K562 (cell line): ENCODE data around the gene CFAP410. TPM values are rescaled to one million over a fixed set of nuclear protein-coding genes. Genes with fewer than 3 reads are reported as not detected.

ENCODE experiments used
- ATAC-seq: fragments of 200-7000 bp; cut with Tn5 transposase; 3 replicates; pipeline ENCODE4 v1.9.1; 2020; ENCODE audit warnings: moderate library complexity
- BruUV-seq: library from RNA; stranded (reverse); fragments of 400-500 nt; replicated peaks from 2 replicates; lab custom pipeline; 2021; lab: Mats Ljungman, UMichigan
- CTCF ChIA-PET: fragments of 300-600 bp; formaldehyde crosslinking; extraction: SDS; loops from one replicate; lab custom pipeline; 2021; ENCODE audit warnings: low intra/inter-chr PET ratio; lab: Yijun Ruan, JAX
- POLR2A ChIA-PET: fragments of 300-600, 350-650 bp; sonication (Branson Sonifier 250); formaldehyde crosslinking; extraction: SDS; loops from one replicate; lab custom pipeline; 2021; ENCODE audit warnings: antibody characterized with exemption, inconsistent platforms; lab: Yijun Ruan, JAX
- DNase-seq, 4 experiments: peaks; one replicate each; pipeline versions ENCODE4 v3.0.0 to v3.0.0-alpha.2; 2011 to 2018; ENCODE audit warnings: low spot score in 3 of 4, mixed read lengths in 3 of 4; ENCODE audit errors: extremely low read depth in 1 of 4
- FAIRE-seq: peaks from 2 replicates; lab custom pipeline; 2011; peaks lifted over from hg19 to GRCh38; lab: Jason Lieb, UNC
- H2AFZ ChIP-seq: 2 replicates; pipeline ENCODE4 v1.6.0; 2011; ENCODE audit warnings: low read depth, low read length, control low read depth, inconsistent platforms
- H3K27ac ChIP-seq: fragments of 200-600 bp; 3 replicates; pipeline ENCODE4 v1.8.0; 2011; ENCODE audit warnings: low read depth, mild to moderate bottlenecking, control low read depth, inconsistent platforms, low read length, moderate library complexity, mixed read lengths; ENCODE audit errors: extremely low read depth
- H3K27me3 ChIP-seq, 2 experiments: fragments of 300-600 bp in 1 of 2; 2 replicates in 1 of 2; 3 replicates in 1 of 2; pipeline versions ENCODE4 v1.6.0 to v1.8.0; 2011; ENCODE audit warnings: inconsistent platforms in 2 of 2, low read length in 2 of 2, mild to moderate bottlenecking in 1 of 2, mixed read lengths in 1 of 2, moderate library complexity in 1 of 2; ENCODE audit not compliant: control insufficient read depth in 2 of 2, insufficient read depth in 2 of 2
- H3K36me3 ChIP-seq: fragments of 300-600 bp; 3 replicates; pipeline ENCODE4 v1.8.0; 2011; ENCODE audit warnings: mild to moderate bottlenecking, low read length, inconsistent platforms; ENCODE audit not compliant: control insufficient read depth, insufficient read depth
- H3K4me1 ChIP-seq, 2 experiments: fragments of 200-600 bp in 1 of 2; replicated peaks in 1 of 2; 2 replicates in 1 of 2; 3 replicates in 1 of 2; pipeline versions ENCODE4 v1.5.1 to v1.8.0; 2011; ENCODE audit warnings: inconsistent platforms in 2 of 2, low read length in 2 of 2, mild to moderate bottlenecking in 1 of 2, mixed read lengths in 1 of 2, moderate library complexity in 1 of 2; ENCODE audit not compliant: control insufficient read depth in 2 of 2, insufficient read depth in 2 of 2
- H3K4me2 ChIP-seq: 2 replicates; pipeline ENCODE4 v1.6.1; 2011; ENCODE audit warnings: low read length, control low read depth, inconsistent platforms, mixed read lengths; ENCODE audit not compliant: insufficient read depth
- H3K4me3 ChIP-seq: fragments of 200-600 bp; sonication (generic), shearing (Covaris generic); 2 replicates; pipeline ENCODE4 v1.5.1; 2016; ENCODE audit warnings: control low read depth, inconsistent platforms
- H3K79me2 ChIP-seq: fragments of 200-600 bp; 3 replicates; pipeline ENCODE4 v1.8.0; 2011; ENCODE audit warnings: low read length, inconsistent platforms; ENCODE audit not compliant: control insufficient read depth, insufficient read depth
- H3K9ac ChIP-seq, 2 experiments: 2 replicates each; pipeline versions ENCODE4 v1.6.0 to v1.6.1; 2011; ENCODE audit warnings: low read depth in 2 of 2, low read length in 2 of 2, control low read depth in 1 of 2, inconsistent platforms in 1 of 2, mild to moderate bottlenecking in 1 of 2, mixed read lengths in 1 of 2; ENCODE audit not compliant: insufficient read depth in 1 of 2
- H3K9me1 ChIP-seq: one replicate; pipeline ENCODE4 v1.6.0; 2011; ENCODE audit warnings: inconsistent platforms, mild to moderate bottlenecking, low read length, moderate library complexity; ENCODE audit not compliant: control insufficient read depth, insufficient read depth
- H3K9me3 ChIP-seq: replicated peaks from 2 replicates; pipeline ENCODE4 v1.5.1; 2011; ENCODE audit warnings: low read depth, low read length, inconsistent platforms; ENCODE audit not compliant: control insufficient read depth, insufficient read depth
- H4K20me1 ChIP-seq: replicated peaks from 2 replicates; pipeline ENCODE4 v1.6.1; 2011; ENCODE audit warnings: low read length, inconsistent platforms, mixed read lengths; ENCODE audit not compliant: control insufficient read depth, insufficient read depth
- HDAC6 ChIP-seq: IDR thresholded peaks from 2 replicates; pipeline ENCODE4 v1.6.1; 2012; ENCODE audit warnings: low read depth, mild to moderate bottlenecking, control low read depth, inconsistent platforms, low read length, moderate library complexity
- MTA3 ChIP-seq: fragments of 450-650 bp; formaldehyde crosslinking; IDR thresholded peaks from 2 replicates; pipeline ENCODE4 v1.6.1; 2017; ENCODE audit warnings: mild to moderate bottlenecking, borderline replicate concordance
- NFIC ChIP-seq: fragments of 450-650 bp; IDR thresholded peaks from 2 replicates; pipeline ENCODE4 v1.6.1; 2017; ENCODE audit warnings: mild to moderate bottlenecking, inconsistent platforms
- PCBP1 ChIP-seq: fragments of 200-400 bp; formaldehyde crosslinking; IDR thresholded peaks from 2 replicates; pipeline ENCODE4 v1.6.1; 2018; ENCODE audit warnings: mild to moderate bottlenecking, low read depth, low read length; ENCODE audit not compliant: poor library complexity, severe bottlenecking
- SPI1 ChIP-seq: IDR thresholded peaks from 2 replicates; pipeline ENCODE4 v1.6.1; 2011; ENCODE audit warnings: low read depth, low read length, control low read depth, borderline replicate concordance
- ZNF140 ChIP-seq: fragments of 250-450 bp; sonication (Bioruptor Pico); IDR thresholded peaks from 2 replicates; pipeline ENCODE4 v1.8.0; 2021; ENCODE audit warnings: moderate library complexity, mild to moderate bottlenecking, inconsistent platforms
- ZNF77 ChIP-seq: fragments of 250-450 bp; sonication (Bioruptor Pico); IDR thresholded peaks from 2 replicates; pipeline ENCODE4 v1.5.0; 2020
- WGBS: fragments of 100-300 bp; shearing (Covaris generic); methylation state at CpG from one replicate; pipeline ENCODE4 v1.1.6; 2016; ENCODE audit warnings: low coverage, mixed read lengths; ENCODE audit not compliant: insufficient coverage; ENCODE audit errors: missing lambda C conversion rate; 5-methylcytosine and 5-hydroxymethylcytosine counted together
- in situ Hi-C: fragments of 300-500 bp; cut with MboI; formaldehyde crosslinking; loops from 4 replicates; pipeline ENCODE4 v1.15.0; 2018; ENCODE audit warnings: inconsistent platforms, mixed read lengths
- intact Hi-C: fragments of 100-400 bp; cut with micrococcal nuclease; formaldehyde crosslinking; loops from 2 replicates; pipeline ENCODE4 v1.14.2; 2022
- polyA plus RNA-seq, 8 experiments: library from polyadenylated mRNA; depleted of rRNA in 4 of 8; stranded (reverse) in 5 of 8; unstranded in 3 of 8; fragments of >200 nt; fragmentation: Nextera tagmentation in 2 of 8; fragmentation: Illumina TruSeq in 1 of 8; extraction: Ambion mirVana in 2 of 8; extraction: Trizol in 1 of 8; gene quantifications; 2 replicates each; pipeline versions ENCODE4 v1.2.1 to v1.2.3, GENCODE V29; 2011 to 2014; ENCODE audit warnings: inconsistent platforms in 1 of 8, missing spikeins in 1 of 8
- total RNA-seq, 7 experiments: library from RNA; depleted of rRNA in 6 of 7; stranded (reverse); fragments of >200 nt in 6 of 7; fragmentation: Illumina TruSeq in 2 of 7; extraction: Trizol in 2 of 7; gene quantifications; 2 replicates each; pipeline versions ENCODE4 v1.2.1 to v1.2.3, GENCODE V29; 2011 to 2021; ENCODE audit warnings: low replicate concordance in 1 of 7
- TF ChIP-seq, protein P1 (sequence below): fragments of 450-650 bp; formaldehyde crosslinking; IDR thresholded peaks from 2 replicates; pipeline ENCODE4 v1.4.0; 2020; ENCODE audit warnings: mild to moderate bottlenecking, moderate library complexity

The CFAP410 gene
- total and polyA plus RNA-seq, 9 of the 15 experiments (the other 6 are each of a cell fraction or from before 2014, with no cell fraction given) = 0.07 to 17.3 (median 2.3) TPM

DNA sequence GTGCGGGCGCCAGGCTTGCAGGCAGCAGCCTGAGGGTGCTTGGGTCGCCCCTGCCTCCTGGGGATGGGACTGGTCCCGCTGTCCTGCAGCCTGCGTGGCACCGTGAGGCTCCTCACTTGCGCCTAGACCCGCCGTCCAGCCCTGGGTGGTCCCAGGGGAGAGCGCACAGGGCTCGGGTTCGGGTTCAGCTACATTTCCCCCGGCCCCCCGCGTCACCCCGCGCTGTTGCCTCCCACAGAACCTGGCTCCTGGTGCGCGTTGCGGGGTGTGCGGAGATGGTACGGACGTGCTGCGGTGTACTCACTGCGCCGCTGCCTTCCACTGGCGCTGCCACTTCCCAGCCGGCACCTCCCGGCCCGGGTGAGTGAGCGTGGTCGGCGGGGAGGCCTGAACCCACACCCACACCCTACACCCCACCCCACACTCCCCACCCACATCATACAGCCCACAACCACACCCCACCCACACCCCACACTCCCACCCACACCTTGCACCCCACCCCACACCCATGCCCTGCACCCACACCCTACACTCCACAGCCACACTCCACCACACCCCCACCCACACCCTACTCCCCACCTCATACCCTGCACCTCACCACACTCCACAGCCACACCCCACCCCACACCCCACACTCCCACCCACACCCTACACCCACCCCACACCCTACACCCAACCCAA, 45.5 kb downstream of the CFAP410 start:
- no peak overlapping the region for H3K9ac ChIP-seq
- no peak for ATAC-seq
- BruUV-seq = no TSS peak

DNA sequence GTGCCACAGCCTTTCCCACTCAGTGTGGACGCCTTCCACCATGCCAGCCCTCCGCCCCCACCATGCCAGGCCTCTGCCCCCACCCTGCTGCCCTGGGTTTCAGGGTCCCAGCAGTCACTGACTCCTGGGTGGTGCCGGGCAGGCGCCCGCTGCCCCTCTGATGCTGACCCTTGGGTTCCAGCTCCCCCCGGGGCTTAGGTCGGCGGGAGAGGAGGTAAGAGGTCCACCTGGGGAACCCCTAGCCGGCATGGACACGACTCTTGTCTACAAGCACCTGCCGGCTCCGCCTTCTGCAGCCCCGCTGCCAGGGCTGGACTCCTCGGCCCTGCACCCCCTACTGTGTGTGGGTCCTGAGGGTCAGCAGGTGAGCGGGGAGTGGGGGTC, 46.4 kb downstream of the CFAP410 start:
- Histone ChIP-seq H3K9ac (no peak overlapping the region; a peak in 1 of 4 replicates), H3K27me3 (peaks cover 12 to 55% of the 10 kb centered on the region in 2 experiments; a peak in 4 of 5 replicates), H3K79me2 (no peaks in the 10 kb centered on the region), H4K20me1 (peaks cover 14% of the 10 kb centered on the region; the same call in 1 of the 2 replicates), H3K36me3 (no peaks in the 10 kb centered on the region), H3K9me1 (peaks cover 3% of the 10 kb centered on the region), H3K27ac (no peak overlapping the region), H2AFZ (no peak overlapping the region), H3K4me2 (no peak overlapping the region), H3K4me1 (peaks cover 0 to 69% of the 10 kb centered on the region in 2 experiments; a peak in 3 of 5 replicates), H3K4me3 (no peak overlapping the region), H3K9me3 (no peaks in the 10 kb centered on the region)
- CTCF ChIA-PET = no interaction called here
- TF ChIP-seq, protein P1, sequence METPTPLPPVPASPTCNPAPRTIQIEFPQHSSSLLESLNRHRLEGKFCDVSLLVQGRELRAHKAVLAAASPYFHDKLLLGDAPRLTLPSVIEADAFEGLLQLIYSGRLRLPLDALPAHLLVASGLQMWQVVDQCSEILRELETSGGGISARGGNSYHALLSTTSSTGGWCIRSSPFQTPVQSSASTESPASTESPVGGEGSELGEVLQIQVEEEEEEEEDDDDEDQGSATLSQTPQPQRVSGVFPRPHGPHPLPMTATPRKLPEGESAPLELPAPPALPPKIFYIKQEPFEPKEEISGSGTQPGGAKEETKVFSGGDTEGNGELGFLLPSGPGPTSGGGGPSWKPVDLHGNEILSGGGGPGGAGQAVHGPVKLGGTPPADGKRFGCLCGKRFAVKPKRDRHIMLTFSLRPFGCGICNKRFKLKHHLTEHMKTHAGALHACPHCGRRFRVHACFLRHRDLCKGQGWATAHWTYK = no peak
- TF ChIP-seq HDAC6 (no peak), MTA3 (no peak), SPI1 (no peak), ZNF140 (CRISPR knock-in tag) (no peak), NFIC (no peak)
- in situ Hi-C loops = loop anchor here (25.0 kb wide), 1 partner anchor 131 kb away; no protein-coding TSS in a partner anchor
- WGBS = 8% methylated on average over 13 of the region's 15 CpGs
- DNase-seq (no peak), ATAC-seq (no peak), FAIRE-seq (no peak)
- POLR2A ChIA-PET = interaction anchor here (1.4 kb wide), 1 partner anchor 41 kb away, joined by 7 read pairs; no protein-coding TSS in a partner anchor
- no TSS peak for BruUV-seq
- intact Hi-C loops = no loop called here

More for the DNA sequence above, 45.5 kb downstream of the CFAP410 start:
- TF ChIP-seq ZNF77 (CRISPR knock-in tag) (no peak), PCBP1 (peak; percentile 52)
- peaks cover 10% of the 10 kb centered on the region; the same call in 1 of the 2 replicates for H4K20me1 ChIP-seq
- no peak overlapping the region for H3K4me2 ChIP-seq
- FAIRE-seq (no peak), DNase-seq (no peak)
- no peaks in the 10 kb centered on the region for H3K79me2 ChIP-seq
- H3K27me3 ChIP-seq = peaks cover 9 to 46% of the 10 kb centered on the region in 2 experiments; a peak in 4 of 5 replicates
- no peak overlapping the region for H3K4me3 ChIP-seq
- in situ Hi-C loops (loop anchor here (25.0 kb wide), 1 partner anchor 131 kb away; no protein-coding TSS in a partner anchor), intact Hi-C loops (no loop called here)
- no peak overlapping the region for H2AFZ ChIP-seq
- H3K27ac ChIP-seq = no peak overlapping the region
- POLR2A ChIA-PET = no interaction called here
- CTCF ChIA-PET = no interaction called here
- no peaks in the 10 kb centered on the region for H3K9me3 ChIP-seq
- peaks cover 3% of the 10 kb centered on the region for H3K9me1 ChIP-seq
- H3K4me1 ChIP-seq = peaks cover 0 to 65% of the 10 kb centered on the region in 2 experiments; a peak in 3 of 5 replicates
- WGBS = 40% methylated on average over 33 of the region's 33 CpGs
- no peaks in the 10 kb centered on the region for H3K36me3 ChIP-seq
